HG02588 (cell line): ENCODE data around the gene CXCR3.
"Not testable (repeated sequence)": the region's sequence is repeated elsewhere in the genome, so short reads cannot be mapped to it uniquely, and the experiment has no call there.

ENCODE experiments used
- ATAC-seq: cut with Tn5 transposase; IDR thresholded peaks from one replicate; pipeline ENCODE4 v1.9.1; 2021; ENCODE audit warnings: mild to moderate bottlenecking, moderate library complexity; ENCODE audit not compliant: unreplicated experiment

CXCR3 gene

DNA sequence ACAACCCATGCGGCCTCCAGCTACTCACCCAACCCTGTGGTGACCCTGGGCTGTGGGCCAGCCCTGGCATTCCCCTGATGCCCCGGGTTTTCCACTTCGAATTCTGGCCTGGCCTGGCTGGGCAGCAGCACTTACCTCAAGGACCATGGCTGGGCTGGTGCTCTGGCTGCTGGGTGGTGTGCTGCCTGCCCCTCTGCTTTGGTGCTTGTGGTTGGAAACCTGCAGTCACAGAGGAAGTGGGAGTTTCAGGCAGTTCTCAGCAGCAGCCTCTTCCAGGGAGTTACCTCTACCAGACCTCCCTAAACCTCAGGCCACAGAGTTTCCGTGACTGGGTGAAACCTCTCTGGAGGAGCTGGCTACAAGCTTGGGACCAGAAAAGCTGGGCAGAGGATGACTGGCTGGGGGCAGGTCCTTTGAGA is at the start of gene CXCR3:
CXCR3 (minus strand) TSS at position 209 of the 419 bp plus-strand sequence; CDS start at position 147, 62 bp downstream.
- ATAC-seq = peak; percentile 56

DNA sequence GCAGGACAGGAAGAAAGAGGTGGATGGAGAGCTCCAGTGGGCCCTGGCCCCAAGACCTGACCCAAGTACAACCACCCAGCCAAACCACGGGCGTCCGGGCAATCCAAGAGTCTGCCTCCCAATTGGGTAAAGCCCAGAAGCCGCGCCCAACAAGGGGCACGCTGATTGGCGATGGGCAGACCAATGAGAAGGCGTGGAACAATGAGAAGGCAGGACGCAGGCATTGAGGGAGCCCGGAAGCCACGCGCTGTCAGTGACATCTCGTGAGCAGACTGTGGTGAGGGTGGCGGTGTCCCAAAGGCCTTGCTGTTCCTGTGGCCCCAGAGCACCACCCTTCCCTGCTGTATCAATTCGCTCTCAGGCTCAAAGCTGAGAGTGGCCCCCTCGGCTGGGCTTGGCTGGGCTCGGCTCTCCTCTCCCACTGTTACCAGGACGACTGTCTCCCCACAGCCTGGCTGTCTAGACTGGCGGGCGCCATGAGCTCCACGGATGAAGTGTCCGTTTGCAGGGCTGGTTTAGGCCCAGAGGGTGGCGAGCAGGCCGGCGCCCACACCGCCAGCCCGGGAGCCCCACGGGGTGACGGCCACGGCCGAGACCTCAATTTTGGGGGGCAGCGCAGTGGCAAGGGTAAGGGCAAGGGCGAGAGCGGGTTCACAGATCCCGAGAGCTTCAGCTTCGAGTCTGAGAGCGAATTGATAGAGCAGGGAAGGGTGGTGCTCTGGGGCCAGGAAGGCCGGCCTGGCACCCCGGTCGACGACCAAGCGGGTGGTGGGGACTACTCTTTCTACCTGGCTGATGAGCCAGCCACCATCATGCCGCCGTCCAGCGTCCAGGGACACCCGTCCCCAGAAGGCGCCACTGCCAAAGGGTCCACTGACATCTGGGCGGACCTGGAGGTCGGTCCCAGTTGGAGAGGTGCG is 49.3 kb upstream of the CXCR3 start, which contains the start of gene LOC101059915:
LOC101059915 (plus strand) TSS at position 219 of the 920 bp plus-strand sequence.
- ATAC-seq = no peak

DNA sequence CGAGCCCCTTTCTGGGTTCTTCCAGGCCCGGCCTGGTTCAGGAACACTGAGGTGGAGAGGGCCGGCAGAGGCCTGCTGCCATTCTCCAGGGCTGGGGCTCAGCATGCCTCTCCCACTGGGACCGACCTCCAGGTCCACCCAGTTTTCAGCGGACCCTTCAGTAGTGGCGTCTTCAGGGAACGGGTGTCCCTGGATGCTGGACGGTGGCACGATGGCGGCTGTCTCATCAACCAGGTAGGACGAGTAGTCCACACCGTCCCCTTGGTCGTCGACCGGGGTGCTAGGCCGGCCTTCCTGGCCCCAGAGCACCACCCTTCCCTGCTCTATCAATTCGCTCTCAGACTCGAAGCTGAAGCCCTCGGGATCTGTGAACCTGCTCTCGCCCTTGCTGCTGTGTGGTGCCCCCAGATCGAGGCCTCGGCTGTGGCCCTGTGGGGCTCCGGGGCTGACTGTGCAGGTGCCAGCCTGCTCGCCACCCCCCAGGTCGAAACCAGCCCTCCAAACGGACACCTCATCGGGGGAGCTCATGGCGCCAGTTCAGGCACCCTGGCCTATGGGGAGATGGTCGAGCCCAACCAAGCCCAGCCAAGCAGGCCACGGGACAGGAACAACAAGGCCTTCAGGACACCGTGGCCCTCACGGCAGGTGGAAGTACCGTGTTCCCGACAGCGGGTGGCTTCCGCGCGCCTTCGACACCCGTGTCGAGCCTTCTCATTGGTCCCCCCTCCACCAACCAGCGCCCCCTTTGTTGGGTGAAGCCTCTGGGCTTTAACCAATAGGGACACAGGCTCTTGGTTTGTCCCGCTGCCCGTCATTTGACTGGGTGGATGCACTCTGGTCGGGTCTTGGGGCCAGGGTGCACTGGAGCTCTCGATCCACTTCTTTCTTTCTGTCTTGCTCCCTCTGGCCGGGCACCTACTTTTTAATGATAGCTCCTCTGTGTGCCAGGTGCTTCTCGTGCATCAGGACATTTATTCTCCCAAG is 48.2 kb upstream of the CXCR3 start:
- no peak for ATAC-seq

GRCh38 chrX:71665747-71666146 is 47.4 kb upstream of the CXCR3 start:
- no peak for ATAC-seq

DNA sequence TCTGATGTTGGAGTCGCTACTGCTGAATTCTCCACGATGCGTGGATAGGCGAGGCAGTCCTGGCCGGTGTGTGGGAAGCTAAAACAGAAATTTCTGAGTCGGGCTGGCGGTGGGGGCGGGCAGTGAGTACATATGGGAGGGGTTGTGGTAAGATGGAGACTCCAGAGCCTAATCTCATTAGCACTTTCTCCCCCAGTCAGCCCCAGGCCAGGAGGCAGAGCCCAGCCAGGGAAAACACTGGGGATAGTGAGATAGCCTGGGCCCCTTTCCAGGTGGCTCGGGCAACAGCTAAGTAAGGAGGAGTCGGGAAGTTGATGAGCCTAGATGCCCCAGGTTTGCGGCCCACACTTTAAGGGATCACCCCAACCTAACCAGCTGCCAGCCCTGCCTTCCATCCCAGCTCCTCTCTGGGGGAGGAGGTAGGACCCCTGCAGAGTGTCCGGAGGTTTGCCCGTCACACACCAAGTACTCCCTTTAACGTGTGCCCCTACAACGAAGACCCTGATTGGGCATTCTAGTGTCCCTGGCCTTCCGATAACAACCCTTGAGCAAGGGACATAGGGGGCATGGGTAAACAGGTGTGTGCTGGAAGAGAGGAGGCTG is 46.7 kb upstream of the CXCR3 start:
- ATAC-seq = no peak

DNA sequence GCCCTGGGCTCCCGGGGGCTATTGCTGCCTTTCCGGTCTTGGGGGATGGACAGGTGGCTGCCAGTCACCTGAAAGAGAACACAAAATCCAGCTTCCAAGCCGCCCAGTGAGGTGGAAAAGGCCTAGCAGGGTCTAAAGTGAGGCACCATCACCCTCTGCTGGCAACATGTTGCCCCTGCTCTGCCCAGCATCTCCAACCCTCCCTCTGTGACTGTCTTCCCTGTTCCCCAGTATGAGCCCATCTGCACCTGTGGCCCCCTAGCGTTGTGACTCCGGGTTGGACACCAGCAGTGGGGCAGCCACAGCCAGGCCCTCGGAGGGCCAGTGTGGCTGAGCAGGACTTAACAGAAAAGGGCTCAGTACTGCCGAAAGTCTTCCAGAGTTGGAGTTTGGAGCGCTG is 45.9 kb upstream of the CXCR3 start:
- not testable (repeated sequence) for ATAC-seq

DNA sequence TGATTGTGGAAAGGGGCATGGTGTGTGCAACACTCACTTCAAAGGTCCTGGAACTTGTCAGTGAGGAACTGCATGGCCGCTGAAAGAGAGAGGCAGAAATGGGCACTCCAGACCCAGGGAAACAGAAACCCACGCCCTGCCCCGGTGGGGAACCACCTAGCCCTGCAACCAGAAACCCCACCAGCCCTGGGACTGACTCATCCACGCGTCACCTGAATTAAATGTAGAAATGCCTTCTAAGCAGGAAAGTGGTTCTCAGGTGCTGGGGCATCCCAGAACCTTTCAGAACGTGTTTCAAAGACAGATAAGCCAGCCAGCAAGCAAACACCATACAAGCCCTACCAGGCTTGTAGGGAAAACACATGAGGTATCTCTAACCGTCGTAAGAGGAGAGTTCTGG is 44.9 kb upstream of the CXCR3 start:
- ATAC-seq = not testable (repeated sequence)

DNA sequence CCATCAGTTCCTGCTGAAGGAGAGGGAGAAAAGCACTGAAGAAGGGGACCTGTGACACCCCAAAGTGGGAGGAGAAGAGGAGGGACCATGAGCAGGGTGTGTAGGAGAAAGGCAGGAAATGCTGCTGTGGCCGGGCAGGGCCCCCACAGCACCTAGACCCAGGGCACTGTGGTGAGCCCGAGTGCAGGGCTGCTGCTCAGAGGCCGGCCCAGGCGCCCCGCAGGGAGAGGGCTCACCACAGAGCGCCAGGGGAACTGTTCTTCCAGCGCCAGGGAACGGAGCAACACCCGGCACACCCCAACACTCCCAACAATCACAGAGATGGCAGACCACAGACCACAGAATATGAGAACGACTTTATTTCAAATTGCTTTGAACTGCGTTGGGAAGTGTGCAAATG is 44.3 kb upstream of the CXCR3 start:
- not testable (repeated sequence) for ATAC-seq

GRCh38 chrX:71661919-71662318 is 43.6 kb upstream of the CXCR3 start:
- ATAC-seq = no peak

- no peak for ATAC-seq
These were observed 42.5 kb upstream of the CXCR3 start for GRCh38 chrX:71660562-71661416.

- ATAC-seq = no peak
These were observed 41.6 kb upstream of the CXCR3 start for GRCh38 chrX:71659959-71660358.

GRCh38 chrX:71659342-71659741 is 41.0 kb upstream of the CXCR3 start:
- ATAC-seq = no peak

DNA sequence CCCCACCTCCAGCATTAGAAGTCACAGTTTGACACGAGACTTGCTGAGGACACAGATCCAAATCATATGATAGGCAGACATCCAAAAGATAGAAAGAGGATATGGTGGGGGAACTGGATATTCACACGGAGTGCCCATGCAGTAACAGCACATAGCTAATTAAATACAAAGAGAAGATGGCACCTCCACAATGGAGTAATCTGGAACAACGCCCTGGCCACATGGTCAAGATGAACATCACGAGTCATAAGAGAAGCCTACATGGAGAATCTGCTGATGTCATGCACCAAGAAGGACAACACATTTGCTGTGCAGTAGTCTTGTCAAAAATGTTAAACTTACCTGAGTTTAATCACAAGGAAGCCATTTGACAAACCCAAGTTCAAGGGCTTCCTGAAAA is 39.0 kb upstream of the CXCR3 start:
- no peak for ATAC-seq

DNA sequence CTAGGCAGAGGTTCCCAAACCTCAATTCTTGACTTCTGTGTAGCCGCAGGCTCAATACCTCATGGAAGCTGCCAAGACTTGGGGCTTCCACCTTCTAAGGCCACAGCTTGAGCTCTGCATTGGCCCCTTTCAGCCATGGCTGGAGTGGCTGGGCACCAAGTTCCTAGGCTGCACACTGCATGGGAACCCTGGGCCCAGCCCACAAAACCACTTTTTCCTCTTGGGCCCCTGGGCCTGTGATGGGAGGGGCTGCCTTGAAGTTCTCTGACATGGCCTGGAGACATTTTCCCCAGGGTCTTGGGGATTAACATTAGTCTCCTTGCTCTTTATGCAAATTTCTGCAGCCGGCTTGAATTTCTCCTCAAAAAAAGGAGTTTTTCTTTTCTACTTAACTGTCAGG is 35.0 kb upstream of the CXCR3 start:
- no peak for ATAC-seq

DNA sequence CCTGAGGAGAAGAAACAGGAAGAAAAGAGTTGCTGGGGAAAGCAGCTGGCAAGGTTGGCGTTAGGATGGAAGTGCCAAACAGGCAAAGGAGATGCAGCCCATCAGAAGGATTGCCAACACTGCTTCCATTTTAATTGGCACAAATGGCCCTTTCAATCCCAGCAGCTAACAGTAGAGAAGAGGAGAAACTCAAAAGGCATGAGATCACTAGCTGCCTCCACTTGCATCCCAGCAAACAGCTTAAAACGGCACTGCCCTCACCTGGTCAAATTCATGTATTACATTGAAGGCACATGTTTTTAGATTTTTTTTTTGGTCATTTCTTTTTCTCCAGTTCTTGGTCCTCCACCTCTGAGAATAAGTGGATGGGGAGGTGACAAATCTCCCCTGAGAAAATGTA is 34.1 kb upstream of the CXCR3 start:
- ATAC-seq = no peak

DNA sequence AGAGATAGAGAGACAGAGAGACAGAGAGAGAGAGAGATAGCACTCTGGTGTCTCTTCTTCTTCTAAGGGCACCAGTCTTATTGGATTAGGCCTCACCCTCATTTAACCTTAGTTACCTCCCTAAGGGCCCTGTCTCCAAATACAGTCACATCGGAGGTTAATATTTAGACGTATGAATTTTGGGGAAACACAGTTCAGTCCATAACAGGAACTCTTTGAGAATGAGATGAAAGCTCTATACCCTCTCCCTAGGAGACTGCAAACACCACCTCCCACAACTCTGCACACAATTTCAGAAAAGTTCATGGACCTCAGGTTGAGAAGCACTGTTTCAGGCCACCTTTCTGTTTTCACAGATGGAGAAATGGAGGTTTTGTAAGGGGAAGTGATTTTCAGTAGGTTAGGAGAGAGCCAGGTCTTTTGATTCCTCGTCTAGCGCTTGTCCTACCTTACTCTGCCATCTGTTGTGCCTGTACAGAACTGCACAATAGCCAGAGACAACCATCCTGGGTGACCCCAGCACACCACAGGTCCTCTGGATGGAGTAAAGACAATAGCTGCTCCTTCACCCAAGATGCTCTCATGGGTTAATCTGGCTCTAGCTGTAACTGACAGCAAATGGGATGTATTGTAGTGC is 32.1 kb upstream of the CXCR3 start:
- peak; percentile 76 for ATAC-seq

DNA sequence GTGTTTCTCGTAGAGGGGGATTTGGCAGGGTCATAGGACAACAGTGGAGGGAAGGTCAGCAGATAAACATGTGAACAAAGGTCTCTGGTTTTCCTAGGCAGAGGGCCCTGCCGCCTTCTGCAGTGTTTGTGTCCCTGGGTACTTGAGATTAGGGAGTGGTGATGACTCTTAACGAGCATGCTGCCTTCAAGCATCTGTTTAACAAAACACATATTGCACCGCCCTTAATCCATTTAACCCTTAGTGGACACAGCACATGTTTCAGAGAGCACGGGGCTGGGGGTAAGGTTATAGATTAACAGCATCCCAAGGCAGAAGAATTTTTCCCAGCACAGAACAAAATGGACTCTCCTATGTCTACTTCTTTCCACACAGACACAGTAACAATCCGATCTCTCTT is 26.1 kb upstream of the CXCR3 start:
- ATAC-seq = not testable (repeated sequence)

- ATAC-seq = no peak
These were observed 21.7 kb upstream of the CXCR3 start for GRCh38 chrX:71640002-71640401.

DNA sequence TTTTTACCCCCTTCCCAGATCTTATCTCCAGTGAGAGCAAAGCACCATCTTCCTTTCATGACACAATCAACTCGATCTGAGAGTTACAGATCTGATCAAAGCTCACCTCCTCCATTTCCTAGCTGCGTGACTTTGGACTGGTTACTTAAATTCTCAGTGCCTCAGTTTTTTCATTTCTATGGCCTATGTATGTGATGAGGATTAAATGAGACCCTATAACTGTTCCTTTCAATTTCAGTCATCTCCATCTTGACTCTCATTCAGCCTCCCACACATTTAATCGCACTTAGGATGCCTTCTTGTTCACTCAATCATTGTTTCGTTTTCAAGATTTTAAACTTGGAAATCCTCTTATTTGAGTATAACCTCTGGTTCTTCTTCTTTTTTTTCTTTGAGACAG is 20.1 kb upstream of the CXCR3 start:
- ATAC-seq = no peak

DNA sequence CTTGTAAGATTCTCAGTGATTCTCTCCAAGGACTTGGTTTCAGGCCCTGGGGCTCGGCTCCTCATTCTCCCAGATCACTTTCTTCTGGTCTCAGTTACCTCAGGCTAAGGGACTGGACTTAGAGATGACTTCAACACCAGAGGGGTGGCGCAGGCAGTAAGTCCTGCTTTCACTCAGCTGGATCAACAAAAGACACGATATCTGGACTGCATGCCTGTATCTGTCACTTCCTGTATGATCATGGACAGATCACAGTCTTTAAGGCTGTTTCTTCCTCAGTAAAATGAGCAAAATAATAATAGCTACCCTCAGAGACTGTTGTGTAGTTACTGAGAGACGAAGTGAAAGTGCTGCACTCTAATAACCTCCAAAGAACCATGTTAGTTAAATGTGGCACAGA is 19.5 kb upstream of the CXCR3 start:
- no peak for ATAC-seq
